SW 1271 (cell line): ENCODE measurements around the gene UTF1.
"Not testable (repeated sequence)": the region's sequence is repeated elsewhere in the genome, so short reads cannot be mapped to it uniquely, and the experiment has no call there.

Experiments
- DNase-seq, 2 experiments: peaks; one replicate each; lab custom pipeline; 2025; lab: John Stamatoyannopoulos, UW

Gene UTF1

GRCh38 chr10:133209641-133210040, 20.4 kb upstream of the UTF1 start:
- DNase-seq: no peak

DNA sequence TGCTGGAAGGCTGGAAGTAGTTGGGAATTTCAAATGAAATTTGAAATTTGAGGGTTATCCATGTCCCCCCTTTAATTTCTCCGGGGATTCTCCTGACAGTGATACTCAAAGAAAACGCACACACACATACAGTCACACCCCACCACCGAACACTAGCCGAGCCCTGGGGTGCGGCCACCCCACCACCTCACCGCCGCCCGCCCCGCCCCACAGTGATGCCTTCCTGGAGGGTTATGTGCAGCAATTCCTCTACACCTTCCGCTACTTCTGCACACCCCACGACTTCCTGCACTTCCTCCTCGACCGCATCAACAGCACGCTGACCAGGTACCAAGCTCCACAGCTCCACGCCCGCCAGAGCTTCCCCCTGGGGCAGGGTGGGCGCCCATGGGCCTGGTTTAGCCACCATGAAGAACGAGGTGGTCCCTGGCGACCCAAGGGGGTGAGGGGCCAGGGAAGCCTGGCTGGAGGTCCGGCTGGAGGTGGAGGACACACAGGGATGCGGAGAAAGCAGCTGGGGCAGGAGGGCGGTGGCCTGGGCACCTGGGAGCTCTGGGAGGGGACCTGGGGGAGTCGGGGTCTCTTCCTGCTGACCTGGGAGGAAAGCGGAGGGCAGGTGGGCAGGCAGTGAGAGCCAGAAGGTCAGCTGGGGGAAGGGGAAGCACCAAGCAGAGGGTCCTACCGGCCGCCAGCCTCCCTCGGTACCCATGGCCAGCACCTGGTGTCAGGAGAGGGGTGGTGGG, 19.4 kb upstream of the UTF1 start:
- DNase-seq: no peak

GRCh38 chr10:133211141-133211830, 18.7 kb upstream of the UTF1 start:
- DNase-seq: no peak

DNA sequence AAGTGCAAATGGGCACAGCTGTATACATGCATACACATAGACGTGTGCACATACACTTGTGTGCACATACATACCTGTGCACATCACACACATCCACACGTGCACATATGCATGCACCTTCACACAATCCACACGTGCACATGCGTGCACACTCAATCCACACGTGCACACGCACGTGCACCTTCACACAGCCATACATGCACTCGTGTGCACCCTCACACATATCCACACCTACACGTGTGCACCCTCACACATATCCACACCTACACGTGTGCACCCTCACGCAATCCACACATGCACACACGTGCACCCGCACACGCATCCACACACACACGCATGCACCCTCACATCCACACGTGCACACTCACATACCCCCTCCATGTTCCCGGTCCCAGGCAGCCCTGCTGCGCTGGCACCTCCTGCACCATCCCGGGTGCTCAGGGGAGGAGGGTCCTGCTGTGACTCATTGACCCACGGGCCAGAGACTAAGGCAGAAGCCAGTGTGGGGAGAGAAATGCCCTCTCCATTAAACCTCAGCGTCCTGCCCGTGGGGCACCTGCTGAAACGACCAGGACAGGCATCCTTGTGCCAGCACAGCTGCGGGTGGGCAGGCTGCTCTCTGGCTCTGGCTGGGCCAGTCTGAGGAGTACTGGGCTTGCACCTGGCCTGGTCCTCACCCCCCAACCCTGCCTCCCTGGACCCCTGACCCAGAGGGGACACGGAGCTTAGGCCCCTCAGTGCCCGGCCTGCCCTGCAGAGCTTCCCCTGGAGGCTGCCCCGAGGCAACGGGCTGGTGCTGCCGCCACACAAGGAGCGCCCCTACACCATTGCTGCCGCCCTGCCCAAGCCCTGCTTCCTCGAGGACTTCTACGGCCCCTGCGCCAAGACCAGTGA, 17.8 kb upstream of the UTF1 start:
- DNase-seq: no peak

- DNase-seq: no peak
Observed at GRCh38 chr10:133212853-133213494, 17.0 kb upstream of the UTF1 start.

DNA sequence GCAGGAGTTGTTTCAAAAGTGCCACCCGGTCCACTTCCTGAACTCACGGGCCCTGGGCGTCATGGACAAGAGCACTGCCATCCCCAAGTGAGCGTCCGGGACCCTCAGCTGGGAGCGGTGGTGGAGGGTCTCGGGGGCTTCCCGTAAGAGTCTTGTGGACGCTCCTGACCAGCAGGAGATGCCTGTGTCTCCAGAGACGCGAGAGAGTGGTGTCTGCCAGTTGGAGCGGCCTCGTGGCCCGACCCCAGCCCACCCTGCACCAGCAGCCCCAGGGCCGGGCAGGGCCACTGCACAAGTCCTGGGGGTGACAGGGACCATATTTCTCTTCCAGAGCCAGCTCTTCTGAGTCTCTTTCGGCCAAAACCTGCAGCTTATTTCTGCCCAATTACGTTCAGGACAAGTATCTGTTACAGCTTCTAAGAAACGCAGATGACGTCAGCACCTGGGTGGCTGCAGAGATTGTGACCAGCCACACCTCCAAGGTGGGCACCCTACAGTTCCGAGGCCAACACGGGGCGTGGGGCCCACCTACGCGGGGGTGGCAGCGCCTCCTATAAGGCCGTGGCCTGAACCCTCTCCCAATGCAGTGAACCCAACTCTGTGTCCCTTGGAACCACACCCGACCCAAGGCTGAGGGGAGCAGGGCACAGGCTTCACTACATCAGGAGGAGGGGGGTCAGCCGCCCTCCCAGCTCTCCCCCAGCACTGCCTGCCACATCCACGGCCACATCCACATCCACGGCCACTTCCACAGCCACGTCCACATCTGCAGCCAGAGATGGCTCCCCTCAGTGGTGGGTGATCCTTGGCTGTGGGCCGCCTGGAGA, 16.2 kb upstream of the UTF1 start:
- DNase-seq: no peak

DNA sequence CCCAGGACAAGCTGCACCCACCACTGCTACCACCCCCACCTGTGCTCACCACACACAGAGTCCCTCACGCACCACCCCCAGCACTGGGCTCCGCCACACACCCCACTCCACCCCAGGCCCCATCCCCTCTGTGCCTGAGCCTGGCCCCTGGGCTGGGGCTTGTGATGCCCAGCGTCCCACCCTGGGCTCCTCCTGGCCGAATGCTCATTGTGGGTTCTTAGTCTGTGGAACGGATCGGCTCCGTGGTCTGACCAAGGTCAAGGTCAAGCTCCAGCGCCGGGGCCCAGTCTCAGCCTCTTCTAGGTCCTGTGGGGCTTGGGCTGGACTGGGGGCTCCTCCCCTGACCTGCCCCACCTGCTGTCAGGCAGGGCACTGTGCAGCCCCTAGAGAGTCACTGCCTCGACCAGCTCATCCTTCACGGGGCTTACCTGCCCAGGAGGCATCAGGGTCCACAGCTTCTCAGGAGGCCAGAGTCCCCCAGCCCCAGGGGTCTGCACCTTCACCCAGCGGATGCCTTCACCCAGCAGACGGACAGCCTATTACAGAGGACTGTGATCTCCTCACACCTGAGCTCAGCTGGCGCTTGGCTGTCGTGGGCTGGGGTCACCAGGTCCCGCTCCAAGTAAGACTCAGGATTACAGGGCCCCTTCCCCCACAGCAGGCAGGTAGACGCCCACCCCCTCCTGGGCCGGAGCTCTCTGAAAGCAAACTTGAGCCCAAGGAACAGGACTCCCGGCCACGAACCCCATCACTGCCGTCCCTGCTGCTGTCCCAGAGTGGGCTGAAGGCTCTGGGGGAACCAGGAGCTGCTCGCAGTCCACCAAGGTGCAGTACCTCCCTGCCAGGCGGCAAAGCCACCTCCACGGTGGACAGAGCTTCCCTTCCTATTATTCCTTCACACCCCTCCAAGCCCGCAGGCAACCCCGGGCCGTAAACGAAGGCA, 15.3 kb upstream of the UTF1 start:
- no peak for DNase-seq

- DNase-seq: no peak
Observed at GRCh38 chr10:133215586-133215985, 14.4 kb upstream of the UTF1 start.

DNA sequence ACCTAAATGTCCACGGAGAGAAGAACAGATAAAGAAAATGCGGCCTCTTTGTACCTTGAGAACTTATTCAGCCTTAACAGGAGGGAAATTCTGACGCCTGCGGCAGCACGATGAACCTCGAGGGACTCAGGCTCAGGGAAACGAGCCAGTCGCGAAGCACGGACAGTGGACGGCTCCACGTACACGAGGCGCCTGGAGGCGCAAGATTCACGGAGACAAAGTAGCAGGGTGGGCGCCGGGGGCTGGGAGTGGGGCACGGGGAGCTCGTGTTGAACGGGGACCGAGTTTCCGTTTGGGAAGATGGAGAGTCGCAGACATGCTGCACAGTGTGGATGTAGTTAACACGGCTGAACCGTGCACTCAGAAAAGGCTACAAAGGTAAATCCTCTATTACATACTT, 13.2 kb upstream of the UTF1 start:
- no peak for DNase-seq

DNA sequence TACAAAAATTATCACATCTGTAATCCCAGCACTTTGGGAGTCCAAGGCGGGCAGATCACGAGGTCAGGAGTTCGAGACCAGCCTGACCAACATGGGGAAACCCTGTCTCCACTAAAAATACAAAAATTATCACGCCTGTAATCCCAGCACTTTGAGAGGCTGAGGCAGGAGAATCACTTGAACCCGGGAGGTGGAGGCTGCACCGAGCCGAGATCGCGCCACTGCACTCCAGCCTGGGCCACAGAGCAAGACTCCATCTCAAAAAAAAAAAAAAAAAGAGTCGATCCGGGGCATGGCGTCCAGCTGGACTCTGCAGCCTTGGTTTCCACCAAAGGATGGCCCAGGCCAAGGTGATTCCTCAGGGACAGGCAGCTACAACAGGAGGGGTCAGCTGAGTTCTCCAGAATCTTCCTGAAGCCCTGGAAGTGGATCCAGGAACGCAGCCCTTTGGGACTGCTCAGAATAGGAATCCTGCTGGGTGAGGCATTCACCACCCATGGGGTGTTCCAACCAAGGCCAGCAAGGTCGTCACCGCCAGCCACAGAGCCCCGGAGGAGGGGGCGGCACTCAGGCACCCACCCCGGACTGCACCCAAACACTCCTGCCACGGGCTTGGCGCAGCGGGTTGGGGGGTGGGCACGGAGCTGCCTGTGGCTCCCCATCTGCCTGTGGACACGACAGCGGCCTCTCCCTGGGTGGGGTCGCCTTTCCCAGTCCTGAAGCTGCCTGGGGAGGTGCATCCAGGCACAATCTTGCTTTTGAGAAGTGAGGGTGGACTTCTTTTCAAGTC, 12.0 kb upstream of the UTF1 start:
- DNase-seq: no peak

DNA sequence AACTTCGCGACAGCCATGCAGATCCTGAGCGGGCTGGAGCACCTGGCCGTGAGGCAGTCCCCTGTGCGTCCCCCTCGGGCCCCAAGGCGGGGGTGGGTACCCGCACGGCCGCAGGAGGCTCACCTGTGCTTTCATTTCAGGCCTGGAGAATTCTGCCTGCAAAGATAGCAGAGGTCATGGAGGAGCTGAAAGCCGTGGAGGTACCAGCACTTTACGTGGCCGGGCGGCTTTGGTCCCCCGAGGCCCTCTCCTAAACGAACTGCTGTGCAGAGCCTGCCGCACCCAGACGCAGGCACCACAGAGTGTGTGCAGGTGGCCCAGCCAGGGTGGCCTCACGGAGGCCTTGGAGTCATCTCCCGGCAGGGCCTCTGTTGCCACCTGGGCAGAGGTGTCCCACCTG, 11.1 kb upstream of the UTF1 start:
- no peak for DNase-seq

DNA sequence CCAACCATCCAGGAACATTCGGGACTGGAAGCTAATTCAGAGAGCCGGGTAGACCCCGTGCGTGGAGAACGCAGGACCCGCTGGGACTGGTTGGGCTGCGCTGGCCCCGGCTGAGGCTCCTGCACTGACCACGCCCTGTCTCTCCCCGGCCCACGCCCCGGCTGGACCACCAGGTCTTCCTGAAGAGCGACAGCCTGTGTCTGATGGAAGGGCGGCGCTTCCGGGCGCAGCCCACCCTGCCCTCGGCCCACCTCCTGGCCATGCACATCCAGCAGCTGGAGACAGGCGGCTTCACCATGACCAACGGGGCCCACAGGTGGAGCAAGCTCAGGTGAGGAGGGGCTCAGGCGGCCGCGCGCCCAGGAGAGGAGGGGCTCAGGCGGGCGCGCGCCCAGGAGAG, 10.2 kb upstream of the UTF1 start:
- DNase-seq: no peak

DNA sequence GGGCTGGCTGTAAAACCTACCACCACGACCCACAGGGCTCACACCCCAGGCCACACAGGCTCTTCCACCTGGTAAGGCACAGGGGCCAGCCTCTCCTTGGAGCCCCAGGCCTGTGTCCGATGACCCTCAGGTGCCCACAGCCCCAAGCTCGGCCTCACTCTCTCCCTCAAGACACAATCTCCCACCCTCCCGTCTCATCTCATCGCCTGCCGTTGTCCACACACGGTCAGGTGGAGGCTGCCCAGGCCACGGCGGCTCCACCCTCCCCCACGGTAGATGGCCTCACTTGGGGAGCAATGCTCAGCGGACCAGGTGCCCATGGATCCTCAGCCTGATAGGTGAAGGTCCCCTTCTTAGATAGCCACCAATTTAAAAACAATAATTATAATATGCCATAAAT, 8.7 kb upstream of the UTF1 start:
- DNase-seq: no peak

DNA sequence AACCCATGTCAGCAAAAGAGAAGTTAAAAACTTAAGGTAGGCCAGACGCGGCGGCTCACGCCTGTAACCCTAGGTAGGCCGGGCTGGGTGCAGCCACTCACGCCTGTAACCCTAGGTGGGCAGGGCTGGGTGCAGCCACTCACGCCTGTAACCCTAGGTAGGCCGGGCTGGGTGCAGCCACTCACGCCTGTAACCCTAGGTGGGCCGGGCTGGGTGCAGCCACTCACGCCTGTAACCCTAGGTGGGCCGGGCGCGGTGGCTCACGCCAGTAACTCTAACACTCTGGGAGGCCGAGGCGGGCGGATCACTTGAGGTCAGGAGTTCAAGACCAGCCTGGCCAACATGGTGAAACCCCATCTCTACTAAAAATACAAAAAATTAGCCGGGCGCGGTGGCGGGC, 8.3 kb upstream of the UTF1 start:
- not testable (repeated sequence) for DNase-seq

GRCh38 chr10:133224076-133224475, 5.9 kb upstream of the UTF1 start:
- DNase-seq: no peak

GRCh38 chr10:133224756-133225372, 5.2 kb upstream of the UTF1 start:
- DNase-seq: no peak

DNA sequence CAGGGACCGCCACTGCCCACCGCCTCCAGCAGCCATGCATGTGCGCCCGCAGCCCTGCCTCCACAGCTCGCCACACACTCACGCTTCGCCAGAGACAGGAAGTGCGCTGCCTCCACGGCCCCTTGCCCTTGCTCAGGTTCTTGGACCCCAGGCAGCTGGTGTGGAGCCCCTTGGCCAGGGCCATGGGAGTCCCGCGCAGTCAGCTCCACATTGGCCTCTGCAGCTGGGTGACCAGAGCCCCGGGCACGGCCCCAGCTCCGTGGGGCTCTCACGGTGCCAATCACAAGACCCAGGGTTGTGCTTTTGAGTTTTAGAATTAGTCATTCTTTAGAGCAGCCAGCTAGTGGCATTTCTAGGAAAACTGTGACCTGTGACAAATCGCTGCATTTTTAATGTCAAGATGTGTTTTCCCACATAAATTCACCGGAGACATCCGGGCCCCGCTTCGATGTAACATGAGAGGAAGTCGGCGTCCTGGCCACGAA, 4.3 kb upstream of the UTF1 start:
- DNase-seq: no peak

DNA sequence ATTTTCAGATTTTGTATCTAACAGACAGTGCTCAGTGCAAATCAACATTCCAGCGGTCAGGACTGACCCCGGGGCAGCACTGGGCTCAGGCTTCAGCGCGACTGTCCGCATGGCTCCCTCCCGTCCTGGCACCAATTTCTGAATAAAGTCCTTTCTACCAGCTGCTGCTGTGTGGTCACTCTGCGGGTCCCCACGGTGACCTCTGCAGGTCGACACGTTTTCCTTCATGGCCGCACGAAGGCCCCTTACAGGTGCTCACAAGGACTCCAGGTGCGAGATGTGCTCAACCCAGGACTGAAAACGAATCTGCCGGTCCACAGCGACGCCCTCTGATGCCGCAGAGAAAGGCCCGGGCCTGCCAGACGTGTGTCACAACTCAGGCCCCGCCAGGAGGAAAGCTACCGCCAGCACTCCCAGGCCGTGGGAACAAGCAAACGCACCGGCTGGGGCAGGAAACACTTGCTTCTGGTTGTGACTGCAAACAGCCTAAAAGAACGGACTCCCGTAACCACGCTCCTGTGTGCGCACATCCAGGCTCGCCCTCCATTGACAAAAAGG, 3.7 kb upstream of the UTF1 start:
- DNase-seq: no peak
